Stimulated activated CD8-positive, alpha-beta memory T cell treated with anti-CD3 and anti-CD28 coated beads, Interleukin-7, amount 100 ng/mL, for 1 hour (primary cell): ENCODE data around the gene NGFR.
"Not testable (repeated sequence)": the region's sequence is repeated elsewhere in the genome, so short reads cannot be mapped to it uniquely, and the experiment has no call there.

Source experiments
- DNase-seq, 2 donors: peaks; one replicate each; pipeline ENCODE4 v3.0.0-alpha.2; 2020; ENCODE audit warnings: low read depth in 2 of 2

Gene NGFR

GRCh38 chr17:49496183-49496866, 1.2 kb downstream of the NGFR start:
- peak; percentile 68 to 76 for DNase-seq

GRCh38 chr17:49496867-49497147, 1.7 kb downstream of the NGFR start:
- DNase-seq, result no peak

- no peak for DNase-seq
These were observed 2.3 kb downstream of the NGFR start for GRCh38 chr17:49497148-49498028.

GRCh38 chr17:49498029-49498615, 3.0 kb downstream of the NGFR start:
- no peak for DNase-seq

- DNase-seq, result no peak
These were observed 6.4 kb downstream of the NGFR start for GRCh38 chr17:49501496-49501895.

- DNase-seq, result no peak
These were observed 7.2 kb downstream of the NGFR start for GRCh38 chr17:49502254-49502653.

- not testable (repeated sequence) for DNase-seq
These were observed 7.6 kb downstream of the NGFR start for GRCh38 chr17:49502680-49503079.

GRCh38 chr17:49504369-49504768, 9.3 kb downstream of the NGFR start:
- DNase-seq, result no peak

GRCh38 chr17:49505854-49506253, 10.8 kb downstream of the NGFR start:
- DNase-seq, result no peak

- no peak for DNase-seq
These were observed 11.2 kb downstream of the NGFR start for GRCh38 chr17:49506282-49506681.

GRCh38 chr17:49508061-49508865, 13.2 kb downstream of the NGFR start:
- DNase-seq, result no peak

- DNase-seq, result no peak
These were observed 13.9 kb downstream of the NGFR start for GRCh38 chr17:49508866-49509587.

GRCh38 chr17:49509588-49509917, 14.5 kb downstream of the NGFR start:
- no peak for DNase-seq

GRCh38 chr17:49510059-49510719, 15.1 kb downstream of the NGFR start:
- DNase-seq, result no peak

- DNase-seq, result no peak
These were observed 15.6 kb downstream of the NGFR start for GRCh38 chr17:49510720-49511110.

GRCh38 chr17:49511810-49512209, 16.7 kb downstream of the NGFR start:
- no peak for DNase-seq

GRCh38 chr17:49512296-49513043, 17.4 kb downstream of the NGFR start:
- DNase-seq, result no peak

GRCh38 chr17:49513044-49513395, 17.9 kb downstream of the NGFR start:
- DNase-seq, result no peak

- no peak for DNase-seq
These were observed 18.5 kb downstream of the NGFR start for GRCh38 chr17:49513641-49514040.

- DNase-seq, result no peak
These were observed 19.1 kb downstream of the NGFR start for GRCh38 chr17:49514071-49514721.
